ENCODE measurements around the gene AKT1. TPM values are rescaled to one million over a fixed set of nuclear protein-coding genes. Genes with fewer than 3 reads are reported as not detected.

The AKT1 gene
- polyA plus RNA-seq, 1 experiment, result 104 TPM

- no peaks in the 10 kb centered on the region; the same call in 1 of the 2 replicates for H3K9me3 ChIP-seq (ENCODE audit: control insufficient read depth, insufficient read depth, low read length)
- no peak overlapping the region for H3K4me3 ChIP-seq (ENCODE audit: low read depth, low read length)
- no peak overlapping the region for H3K27ac ChIP-seq (ENCODE audit: low read depth, low read length)
- H3K27me3 ChIP-seq (ENCODE audit: control insufficient read depth, insufficient read depth, low read length), result peaks cover 2% of the 10 kb centered on the region
- no peak for DNase-seq (ENCODE audit: low read depth, low spot score)
- CTCF ChIA-PET, result no interaction called here
- POLR2A ChIA-PET, result no interaction called here
- no peak for TF ChIP-seq CTCF (IDR thresholded peaks at IDR 0.05; ENCODE audit: low read depth, low read length)
Observed at GRCh38 chr14:104746071-104746545, 49.4 kb downstream of the AKT1 start.

- no peak for TF ChIP-seq CTCF (IDR thresholded peaks at IDR 0.05; ENCODE audit: low read depth, low read length)
- ChIA-PET POLR2A (no interaction called here), CTCF (interaction anchor here (0.9 kb wide), 2 partner anchors 23 to 80 kb away, joined by 3 to 4 read pairs; no protein-coding TSS in a partner anchor)
- Histone ChIP-seq H3K27me3 (ENCODE audit: control insufficient read depth, insufficient read depth, low read length) (peaks cover 2% of the 10 kb centered on the region), H3K4me3 (ENCODE audit: low read depth, low read length) (no peak overlapping the region), H3K9me3 (ENCODE audit: control insufficient read depth, insufficient read depth, low read length) (no peaks in the 10 kb centered on the region; the same call in 1 of the 2 replicates), H3K27ac (ENCODE audit: low read depth, low read length) (no peak overlapping the region)
- DNase-seq (ENCODE audit: low read depth, low spot score), result no peak
Observed at GRCh38 chr14:104745431-104745830, 50.1 kb downstream of the AKT1 start.

GRCh38 chr14:104744484-104744883 lies 51.1 kb downstream of the AKT1 start:
- ChIA-PET CTCF (interaction anchor here (0.6 to 0.9 kb wide), 3 partner anchors 24 to 82 kb away, joined by 3 to 4 read pairs (median 3); no protein-coding TSS in a partner anchor), POLR2A (no interaction called here)
- H3K27ac ChIP-seq (ENCODE audit: low read depth, low read length), result no peak overlapping the region
- no peak overlapping the region for H3K4me3 ChIP-seq (ENCODE audit: low read depth, low read length)
- TF ChIP-seq CTCF (IDR thresholded peaks at IDR 0.05; ENCODE audit: low read depth, low read length), result no peak
- no peak for DNase-seq (ENCODE audit: low read depth, low spot score)
- H3K9me3 ChIP-seq (ENCODE audit: control insufficient read depth, insufficient read depth, low read length), result no peaks in the 10 kb centered on the region; the same call in 1 of the 2 replicates
- H3K27me3 ChIP-seq (ENCODE audit: control insufficient read depth, insufficient read depth, low read length), result peaks cover 2% of the 10 kb centered on the region

- CTCF ChIA-PET, result no interaction called here
- no peak for TF ChIP-seq CTCF (IDR thresholded peaks at IDR 0.05; ENCODE audit: low read depth, low read length)
- POLR2A ChIA-PET, result interaction anchor here (0.7 kb wide), 1 partner anchor 9 kb away, joined by 3 read pairs; the partner anchor contains the start of gene SIVA1
- H3K27me3 ChIP-seq (ENCODE audit: control insufficient read depth, insufficient read depth, low read length), result peaks cover 2% of the 10 kb centered on the region
- peak overlapping the region; percentile 65 for H3K27ac ChIP-seq (ENCODE audit: low read depth, low read length)
- H3K4me3 ChIP-seq (ENCODE audit: low read depth, low read length), result no peak overlapping the region
- no peaks in the 10 kb centered on the region; the same call in 1 of the 2 replicates for H3K9me3 ChIP-seq (ENCODE audit: control insufficient read depth, insufficient read depth, low read length)
- DNase-seq (ENCODE audit: low read depth, low spot score), result no peak
Observed at GRCh38 chr14:104743461-104744380, 51.8 kb downstream of the AKT1 start.
